Measurements from ENCODE around the gene ABCA12. TPM values are rescaled to one million over a fixed set of nuclear protein-coding genes. Genes with fewer than 3 reads are reported as not detected.
A peak's percentile ranks its signal among the peaks of the same experiment; 100 is the strongest.

The ABCA12 gene
- polyA plus RNA-seq, 1 experiment = 0.01 TPM

- DNase-seq (ENCODE audit: low read depth) = peak; percentile 13
- H3K4me3 ChIP-seq (ENCODE audit: low read depth, low read length) = no peak overlapping the region
- POLR2A ChIA-PET = no interaction called here
- no peaks in the 10 kb centered on the region for H3K27me3 ChIP-seq (ENCODE audit: control insufficient read depth, insufficient read depth, low read length)
- CTCF ChIA-PET = no interaction called here
- no peaks in the 10 kb centered on the region for H3K36me3 ChIP-seq (ENCODE audit: control insufficient read depth, insufficient read depth, low read length)
- TF ChIP-seq CTCF (IDR thresholded peaks at IDR 0.05; ENCODE audit: insufficient read depth, low read depth, low read length) = no peak
These were observed 151.2 kb downstream of the ABCA12 start for GRCh38 chr2:214987261-214987660.

- POLR2A ChIA-PET = no interaction called here
These were observed 152.8 kb downstream of the ABCA12 start for GRCh38 chr2:214985619-214986018.

GRCh38 chr2:214966420-214966819 is 172.0 kb downstream of the ABCA12 start:
- no peaks in the 10 kb centered on the region for H3K36me3 ChIP-seq (ENCODE audit: control insufficient read depth, insufficient read depth, low read length)
- CTCF ChIA-PET = no interaction called here
- no peaks in the 10 kb centered on the region for H3K27me3 ChIP-seq (ENCODE audit: control insufficient read depth, insufficient read depth, low read length)
- H3K4me3 ChIP-seq (ENCODE audit: low read depth, low read length) = no peak overlapping the region
- no peak for TF ChIP-seq CTCF (IDR thresholded peaks at IDR 0.05; ENCODE audit: insufficient read depth, low read depth, low read length)
- no peak for DNase-seq (ENCODE audit: low read depth)
- POLR2A ChIA-PET = no interaction called here

More at GRCh38 chr2:214985619-214986018, 152.8 kb downstream of the ABCA12 start:
- no peak for TF ChIP-seq CTCF (IDR thresholded peaks at IDR 0.05; ENCODE audit: insufficient read depth, low read depth, low read length)
- Histone ChIP-seq H3K27me3 (ENCODE audit: control insufficient read depth, insufficient read depth, low read length) (no peaks in the 10 kb centered on the region), H3K36me3 (ENCODE audit: control insufficient read depth, insufficient read depth, low read length) (no peaks in the 10 kb centered on the region), H3K4me3 (ENCODE audit: low read depth, low read length) (no peak overlapping the region)
- CTCF ChIA-PET = interaction anchor here (0.6 kb wide), 1 partner anchor 105 kb away, joined by 3 read pairs; no protein-coding TSS in a partner anchor
- DNase-seq (ENCODE audit: low read depth) = no peak

- Histone ChIP-seq H3K4me3 (ENCODE audit: low read depth, low read length) (no peak overlapping the region), H3K27me3 (ENCODE audit: control insufficient read depth, insufficient read depth, low read length) (no peaks in the 10 kb centered on the region), H3K36me3 (ENCODE audit: control insufficient read depth, insufficient read depth, low read length) (no peaks in the 10 kb centered on the region)
- 0 out of 2 replicates have a peak, but pooled peaks have one; percentile 7 for TF ChIP-seq CTCF (IDR thresholded peaks at IDR 0.05; ENCODE audit: insufficient read depth, low read depth, low read length)
- CTCF ChIA-PET = interaction anchor here (0.6 to 1.4 kb wide), 6 partner anchors 32 to 971 kb away, joined by 3 to 7 read pairs (median 4); partner anchors contain the start of gene ATIC
- no peak for DNase-seq (ENCODE audit: low read depth)
- POLR2A ChIA-PET = no interaction called here
These were observed 177.7 kb downstream of the ABCA12 start for GRCh38 chr2:214960677-214961076.

- Histone ChIP-seq H3K4me3 (ENCODE audit: low read depth, low read length) (no peak overlapping the region), H3K27me3 (ENCODE audit: control insufficient read depth, insufficient read depth, low read length) (no peaks in the 10 kb centered on the region), H3K36me3 (ENCODE audit: control insufficient read depth, insufficient read depth, low read length) (no peaks in the 10 kb centered on the region)
- DNase-seq (ENCODE audit: low read depth) = no peak
- CTCF ChIA-PET = no interaction called here
- POLR2A ChIA-PET = no interaction called here
- TF ChIP-seq CTCF (IDR thresholded peaks at IDR 0.05; ENCODE audit: insufficient read depth, low read depth, low read length) = no peak
These were observed 191.5 kb downstream of the ABCA12 start for GRCh38 chr2:214946949-214947348.

All from BJ (cell line).